Parathyroid adenoma (tissue), 2 donors: Measurements from ENCODE around the gene PRKN.

Experiments
- H2AFZ ChIP-seq: fragments of 300-600 bp; sonication (generic); one replicate; pipeline ENCODE4 v1.7.0; 2017; ENCODE audit warnings: antibody characterized with exemption, mild to moderate bottlenecking
- H3K27ac ChIP-seq: fragments of 300-600 bp; sonication (generic); one replicate; pipeline ENCODE4 v1.7.0; 2017
- H3K27me3 ChIP-seq: fragments of 300-600 bp; sonication (generic); one replicate; pipeline ENCODE4 v1.7.0; 2017; ENCODE audit warnings: low read length; ENCODE audit not compliant: control insufficient read depth, insufficient read depth
- H3K36me3 ChIP-seq: fragments of 300-600 bp; sonication (generic); one replicate; pipeline ENCODE4 v1.7.0; 2017; ENCODE audit warnings: low read length; ENCODE audit not compliant: control insufficient read depth, insufficient read depth
- H3K4me1 ChIP-seq: fragments of 300-600 bp; sonication (generic); one replicate; pipeline ENCODE4 v1.7.0; 2017; ENCODE audit warnings: control low read depth
- H3K4me2 ChIP-seq: fragments of 300-600 bp; sonication (generic); one replicate; pipeline ENCODE4 v1.7.0; 2017; ENCODE audit warnings: low read length
- H3K4me3 ChIP-seq: fragments of 300-600 bp; sonication (generic); one replicate; pipeline ENCODE4 v1.7.0; 2017; ENCODE audit warnings: low read depth, low read length
- H3K79me2 ChIP-seq: fragments of 300-600 bp; sonication (generic); one replicate; pipeline ENCODE4 v1.7.0; 2017; ENCODE audit warnings: control low read depth
- H3K9ac ChIP-seq: fragments of 300-600 bp; sonication (generic); one replicate; pipeline ENCODE4 v1.7.0; 2017; ENCODE audit warnings: mild to moderate bottlenecking
- H3K9me3 ChIP-seq: fragments of 300-600 bp; sonication (generic); one replicate; pipeline ENCODE4 v1.7.0; 2017; ENCODE audit warnings: low read length; ENCODE audit not compliant: control insufficient read depth
- CTCF ChIP-seq: fragments of 300-600 bp; sonication (generic); IDR thresholded peaks from one replicate; pipeline ENCODE4 v1.7.0; 2017; ENCODE audit warnings: antibody characterized with exemption, mild to moderate bottlenecking
- donor health status: primary hyperparathyroidism.

PRKN gene

GRCh38 chr6:162620073-162620472, 107.5 kb downstream of the PRKN start:
- Histone ChIP-seq H3K4me2 (no peak overlapping the region), H3K9ac (no peak overlapping the region), H3K4me3 (no peak overlapping the region), H3K9me3 (no peaks in the 10 kb centered on the region), H3K36me3 (no peaks in the 10 kb centered on the region), H3K27ac (no peak overlapping the region), H3K79me2 (no peaks in the 10 kb centered on the region), H3K4me1 (peaks cover 6% of the 10 kb centered on the region), H2AFZ (no peak overlapping the region), H3K27me3 (no peaks in the 10 kb centered on the region)
- TF ChIP-seq CTCF = no peak

- Histone ChIP-seq H3K79me2 (no peaks in the 10 kb centered on the region), H3K27me3 (no peaks in the 10 kb centered on the region), H3K4me1 (peaks cover 6% of the 10 kb centered on the region), H3K4me3 (no peak overlapping the region), H3K27ac (no peak overlapping the region), H3K4me2 (no peak overlapping the region), H3K9me3 (no peaks in the 10 kb centered on the region), H2AFZ (no peak overlapping the region), H3K9ac (no peak overlapping the region), H3K36me3 (no peaks in the 10 kb centered on the region)
- TF ChIP-seq CTCF = no peak
Observed at GRCh38 chr6:162618448-162619002, 109.0 kb downstream of the PRKN start.

- Histone ChIP-seq H3K4me2 (no peak overlapping the region), H3K79me2 (no peaks in the 10 kb centered on the region), H3K9ac (no peak overlapping the region), H3K36me3 (no peaks in the 10 kb centered on the region), H3K4me3 (no peak overlapping the region), H3K27ac (no peak overlapping the region), H3K27me3 (no peaks in the 10 kb centered on the region), H2AFZ (no peak overlapping the region), H3K4me1 (no peaks in the 10 kb centered on the region), H3K9me3 (no peaks in the 10 kb centered on the region)
- TF ChIP-seq CTCF = no peak
Observed at GRCh38 chr6:162615016-162615705, 112.4 kb downstream of the PRKN start.

GRCh38 chr6:162613310-162613709, 114.3 kb downstream of the PRKN start:
- Histone ChIP-seq H3K36me3 (no peaks in the 10 kb centered on the region), H3K4me3 (no peak overlapping the region), H2AFZ (no peak overlapping the region), H3K9me3 (no peaks in the 10 kb centered on the region), H3K79me2 (no peaks in the 10 kb centered on the region), H3K4me2 (no peak overlapping the region), H3K9ac (no peak overlapping the region), H3K27me3 (no peaks in the 10 kb centered on the region), H3K27ac (no peak overlapping the region), H3K4me1 (no peaks in the 10 kb centered on the region)
- TF ChIP-seq CTCF = no peak

- Histone ChIP-seq H3K4me1 (no peaks in the 10 kb centered on the region), H3K27me3 (no peaks in the 10 kb centered on the region), H3K79me2 (no peaks in the 10 kb centered on the region), H3K36me3 (no peaks in the 10 kb centered on the region), H2AFZ (no peak overlapping the region), H3K9me3 (no peaks in the 10 kb centered on the region), H3K4me3 (no peak overlapping the region), H3K9ac (no peak overlapping the region), H3K4me2 (no peak overlapping the region), H3K27ac (no peak overlapping the region)
- no peak for TF ChIP-seq CTCF
Observed at GRCh38 chr6:162612613-162613012, 115.0 kb downstream of the PRKN start.
